HG03280 (cell line): Measurements from ENCODE around the gene CPEB4.

Experiments
- ATAC-seq: cut with Tn5 transposase; IDR thresholded peaks from one replicate; pipeline ENCODE4 v1.9.1; 2021; ENCODE audit warnings: mild to moderate bottlenecking, moderate library complexity; ENCODE audit not compliant: unreplicated experiment

Gene CPEB4

GRCh38 chr5:173858670-173859407, 29.3 kb upstream of the CPEB4 start:
- ATAC-seq = no peak

DNA sequence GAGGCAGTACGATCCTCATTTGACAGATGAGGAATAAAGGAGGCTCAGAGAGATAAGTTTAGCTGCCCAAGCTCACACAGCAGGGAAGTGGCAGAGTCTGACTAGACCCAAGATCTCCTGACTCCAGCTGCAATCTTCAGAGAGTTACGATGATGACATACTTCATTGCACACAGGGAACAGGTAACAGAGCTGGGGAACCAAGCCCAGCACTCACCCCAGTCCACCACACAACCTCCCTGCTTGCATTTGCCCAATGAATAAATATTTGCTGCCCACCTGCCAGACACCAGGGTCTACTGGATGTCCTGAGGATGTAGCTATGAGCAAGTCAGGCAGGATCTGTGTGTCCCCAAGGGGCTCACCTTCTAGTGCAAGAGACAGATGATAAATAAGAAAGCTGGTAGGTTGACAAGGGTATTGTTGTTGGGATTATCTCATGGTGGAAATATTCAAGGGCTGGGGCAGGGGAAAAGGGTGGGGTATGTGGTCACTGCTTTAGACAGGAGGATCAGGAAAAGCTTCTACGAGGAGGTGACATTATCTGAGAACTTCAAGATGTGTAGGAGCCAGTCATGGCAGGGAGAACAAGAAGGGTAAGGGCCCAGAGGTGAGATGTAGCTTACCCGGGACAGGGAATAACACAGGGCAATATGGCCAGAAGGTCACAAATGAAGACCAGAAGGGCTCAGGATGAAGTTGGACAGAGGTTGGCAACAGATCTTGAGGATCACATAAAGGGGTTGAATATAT, 28.6 kb upstream of the CPEB4 start:
- ATAC-seq = no peak

GRCh38 chr5:173862047-173862477, 26.1 kb upstream of the CPEB4 start:
- ATAC-seq = no peak

DNA sequence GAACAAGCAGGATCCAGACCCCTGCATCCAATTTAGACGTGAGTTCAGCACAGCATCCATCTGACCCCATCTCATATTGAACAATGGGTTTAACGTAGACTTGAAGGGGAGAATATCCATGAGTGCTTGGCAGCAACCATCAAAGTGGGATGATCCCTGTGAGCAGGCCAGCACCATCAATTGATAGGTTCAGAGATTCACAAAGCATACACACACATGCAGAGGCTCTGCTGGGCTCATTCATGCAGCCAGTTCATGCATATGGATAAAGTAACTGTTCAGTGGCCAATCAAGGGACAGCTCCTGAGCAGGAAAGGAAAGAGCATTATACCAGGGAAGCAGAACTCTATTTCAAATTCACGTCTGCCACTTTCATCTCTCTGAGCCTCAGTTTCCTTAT, 24.8 kb upstream of the CPEB4 start:
- no peak for ATAC-seq

DNA sequence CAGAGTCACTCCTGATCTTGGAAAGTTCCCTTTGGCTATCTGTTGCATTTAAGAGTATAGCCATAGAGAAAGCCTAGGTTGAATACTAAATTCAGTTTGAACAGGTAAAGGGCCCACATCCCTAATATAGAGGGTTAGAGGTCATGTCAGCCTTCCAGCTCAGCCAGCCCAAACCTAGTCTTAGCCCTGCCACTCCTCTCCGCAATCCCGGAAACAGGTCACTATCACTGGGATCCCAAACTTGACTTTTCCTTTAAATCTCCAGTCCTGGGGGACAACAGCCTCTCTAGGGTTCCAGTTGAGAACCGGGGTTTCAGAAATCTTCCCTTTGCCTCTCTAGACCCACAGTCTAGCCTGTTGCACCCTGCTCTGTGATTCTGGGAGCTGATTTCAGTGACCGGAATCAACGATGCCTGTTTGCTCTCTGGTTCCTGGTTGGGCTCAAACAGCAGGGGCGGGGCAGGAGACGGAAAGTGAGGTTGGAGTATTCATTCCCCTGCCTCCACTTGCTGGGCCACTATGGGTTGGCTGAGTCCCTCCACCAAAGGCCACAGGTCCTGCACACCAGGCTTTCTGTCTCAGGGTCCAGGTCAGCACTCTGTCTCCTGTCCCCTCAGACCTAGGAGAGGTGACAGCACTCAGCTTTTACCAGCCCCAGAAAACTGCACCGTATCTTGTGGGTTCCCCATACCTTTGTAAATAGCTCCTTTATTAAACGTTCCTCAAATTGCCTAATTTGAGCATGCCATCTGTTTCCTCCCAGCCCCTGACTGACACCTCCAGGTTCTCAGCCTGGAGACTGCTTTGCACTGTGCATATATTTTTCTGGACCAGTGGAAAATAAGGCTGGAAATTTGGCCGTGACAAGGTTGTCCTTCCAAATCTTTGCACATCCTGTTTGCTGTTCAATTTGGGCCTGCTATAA, 23.8 kb upstream of the CPEB4 start:
- ATAC-seq = no peak

GRCh38 chr5:173866243-173866857, 21.8 kb upstream of the CPEB4 start:
- ATAC-seq = no peak

GRCh38 chr5:173866858-173867679, 21.1 kb upstream of the CPEB4 start:
- no peak for ATAC-seq

GRCh38 chr5:173868096-173868880, 19.9 kb upstream of the CPEB4 start:
- no peak for ATAC-seq

- no peak for ATAC-seq
Measured at GRCh38 chr5:173869316-173869715, 18.8 kb upstream of the CPEB4 start.

DNA sequence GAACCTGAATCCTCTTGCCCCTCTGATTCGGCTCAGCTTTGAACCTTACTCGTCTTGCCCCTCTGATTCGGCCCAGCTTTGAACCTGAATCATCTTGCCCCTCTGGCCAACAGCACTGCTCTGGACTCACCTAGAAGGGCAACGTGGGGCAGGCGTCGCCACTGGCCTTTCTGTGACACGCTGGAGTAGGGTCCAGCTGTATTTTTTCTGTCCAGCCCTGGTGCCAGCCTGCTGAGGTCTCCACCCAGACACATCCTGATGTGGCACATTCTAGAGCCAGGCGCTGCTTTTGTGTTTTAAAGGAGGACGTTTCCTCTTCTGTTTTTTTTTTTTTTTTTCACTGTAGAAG, 15.2 kb upstream of the CPEB4 start:
- ATAC-seq = no peak

DNA sequence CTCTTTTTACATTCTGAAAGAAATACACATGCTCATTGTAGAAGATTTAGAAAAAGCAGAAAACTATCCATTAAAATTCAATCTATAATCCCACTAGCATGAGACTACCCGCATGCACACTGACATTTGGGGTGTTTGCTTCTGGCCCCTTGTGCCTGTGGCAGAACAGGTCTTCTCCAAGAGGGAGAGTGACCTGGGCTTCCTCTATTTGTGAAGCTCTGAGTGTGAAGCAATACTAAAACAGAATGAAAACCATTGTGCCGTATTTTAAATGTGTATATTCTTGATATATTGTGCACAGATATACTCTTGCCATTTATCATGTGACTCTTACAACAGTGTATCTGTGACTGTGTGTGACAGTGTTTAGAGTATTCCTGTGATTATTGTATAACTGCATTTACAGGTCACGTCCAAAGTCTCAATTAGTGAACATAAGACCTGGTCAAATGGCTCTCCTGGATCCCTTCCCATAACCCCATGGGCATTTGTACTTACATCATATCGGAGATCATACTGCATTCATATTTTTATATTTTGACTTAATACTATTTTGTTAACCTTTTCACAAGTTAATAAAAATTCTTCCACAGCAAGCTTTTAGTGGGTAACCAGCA, 14.7 kb upstream of the CPEB4 start:
- ATAC-seq = no peak

DNA sequence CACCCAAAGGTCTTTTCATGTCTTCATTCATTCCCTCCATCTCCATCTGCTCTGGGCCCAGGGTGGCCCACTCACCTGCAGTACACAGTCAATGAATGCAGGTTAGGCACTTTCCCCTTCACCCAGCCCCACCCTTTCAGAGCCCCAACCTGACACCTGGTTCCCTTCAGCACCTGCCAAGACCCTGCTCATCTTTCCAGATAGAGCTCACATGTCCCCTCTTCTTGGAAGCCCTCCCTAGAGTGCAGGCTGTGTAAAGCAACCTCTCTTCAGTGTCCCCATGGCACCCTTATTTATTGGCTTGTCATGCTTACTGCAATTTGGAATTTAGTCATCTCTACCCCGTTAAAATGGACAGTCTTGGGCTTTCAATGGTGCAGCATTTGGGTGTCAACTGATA, 13.0 kb upstream of the CPEB4 start:
- no peak for ATAC-seq

GRCh38 chr5:173878224-173878967, 9.8 kb upstream of the CPEB4 start:
- no peak for ATAC-seq

GRCh38 chr5:173880306-173880985, 7.7 kb upstream of the CPEB4 start:
- no peak for ATAC-seq

DNA sequence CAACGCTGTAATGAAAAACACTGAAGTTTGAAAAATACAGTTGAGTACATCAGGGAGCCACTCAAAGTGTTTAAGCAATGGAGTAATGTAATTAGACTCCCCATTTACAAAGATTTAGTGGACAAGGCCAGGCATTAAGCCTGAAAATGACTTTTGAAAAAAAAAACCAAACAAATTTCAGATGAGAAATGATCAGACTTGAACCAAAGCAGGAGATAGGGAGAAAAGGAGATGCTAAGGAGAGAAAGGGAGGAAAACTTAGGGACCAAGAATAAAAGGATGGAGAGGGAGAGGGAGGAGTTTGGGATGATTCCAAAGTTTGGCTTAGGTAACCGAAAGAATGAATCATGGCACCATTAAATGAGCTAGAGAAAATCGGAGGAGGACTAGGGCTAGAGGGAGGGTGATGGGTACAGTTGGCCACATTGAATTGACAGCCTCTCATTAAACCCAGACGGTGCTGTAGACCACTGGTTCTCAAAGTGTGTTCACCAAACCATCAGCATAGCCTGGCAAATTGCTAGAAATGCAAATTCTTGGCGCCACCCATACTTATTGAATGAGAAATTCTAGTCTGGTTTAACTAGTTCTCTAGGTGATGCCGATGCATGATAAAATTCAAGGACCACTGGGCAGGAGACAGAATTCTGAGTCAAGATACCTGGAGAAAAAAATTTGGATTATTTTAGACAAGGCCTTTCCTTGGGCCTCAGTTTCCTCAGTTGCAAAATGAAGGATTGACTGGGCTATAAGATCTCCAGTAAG, 6.2 kb upstream of the CPEB4 start:
- no peak for ATAC-seq

DNA sequence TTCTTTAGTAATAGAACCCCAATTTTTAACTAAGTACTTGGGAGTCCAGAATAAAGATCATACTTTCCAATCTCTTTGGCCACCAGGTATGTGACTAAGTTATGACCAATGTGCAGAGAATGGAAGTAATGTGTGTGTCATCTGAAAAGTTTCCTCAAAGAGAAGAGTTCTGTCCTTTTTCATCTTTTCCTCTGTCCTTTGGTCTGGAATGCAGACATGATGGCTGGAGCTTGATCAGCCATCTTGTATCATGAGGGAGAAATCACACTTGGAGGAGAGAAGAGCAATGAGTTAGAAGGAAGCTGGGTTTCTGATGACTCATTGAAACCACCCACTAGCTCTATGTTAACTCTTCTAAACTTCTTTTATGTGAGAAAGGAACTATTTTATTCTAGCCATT, 5.5 kb upstream of the CPEB4 start:
- ATAC-seq = no peak

- no peak for ATAC-seq
Measured at GRCh38 chr5:173883347-173883924, 4.7 kb upstream of the CPEB4 start.
